CD14-positive monocyte (primary cell): ENCODE measurements around the gene FLAD1. TPM values are rescaled to one million over a fixed set of nuclear protein-coding genes. Genes with fewer than 3 reads are reported as not detected.

Experiments used
- DNase-seq, 3 donors: peaks; one replicate each; pipeline ENCODE4 v3.0.0-alpha.2; 2011 to 2022
- H2AFZ ChIP-seq: 2 replicates; pipeline ENCODE4 v1.6.0; 2012; ENCODE audit warnings: mild to moderate bottlenecking, low read depth, low read length, inconsistent platforms; ENCODE audit not compliant: insufficient read depth, poor library complexity, severe bottlenecking
- H3K27ac ChIP-seq, 2 donors: 1 replicate in 1 of 2; 2 replicates in 1 of 2; pipeline ENCODE4 v1.5.1; 2012 to 2013; ENCODE audit warnings: low read length in 2 of 2, control low read depth in 1 of 2, inconsistent platforms in 1 of 2, low read depth in 1 of 2, mild to moderate bottlenecking in 1 of 2
- H3K27me3 ChIP-seq, 2 donors: one replicate each; pipeline versions ENCODE4 v1.6.0 to v1.6.1; 2011 to 2013; ENCODE audit warnings: low read length in 2 of 2; ENCODE audit not compliant: control insufficient read depth in 2 of 2, insufficient read depth in 2 of 2
- H3K36me3 ChIP-seq, 2 donors: replicated peaks in 1 of 2; 1 replicate in 1 of 2; 2 replicates in 1 of 2; pipeline versions ENCODE4 v1.5.1 to v1.6.1; 2012 to 2013; ENCODE audit warnings: low read length in 2 of 2, control low read depth in 1 of 2, inconsistent platforms in 1 of 2, mild to moderate bottlenecking in 1 of 2; ENCODE audit not compliant: insufficient read depth in 2 of 2, control insufficient read depth in 1 of 2
- H3K4me1 ChIP-seq, 2 donors: 1 replicate in 1 of 2; 2 replicates in 1 of 2; pipeline versions ENCODE4 v1.5.1 to v1.6.1; 2012 to 2013; ENCODE audit warnings: low read length in 2 of 2, control low read depth in 1 of 2, inconsistent platforms in 1 of 2, mild to moderate bottlenecking in 1 of 2, moderate library complexity in 1 of 2; ENCODE audit not compliant: insufficient read depth in 2 of 2, control insufficient read depth in 1 of 2
- H3K4me2 ChIP-seq: replicated peaks from 2 replicates; pipeline ENCODE3; 2012; ENCODE audit warnings: low read length, moderate library complexity, mild to moderate bottlenecking; ENCODE audit not compliant: poor library complexity, severe bottlenecking; ENCODE audit errors: extremely low read depth
- H3K4me3 ChIP-seq, 3 experiments: fragments of 200-600 bp in 1 of 3; sonication (generic) in 1 of 3; replicated peaks in 1 of 3; 1 replicate in 2 of 3; 2 replicates in 1 of 3; pipeline ENCODE4 v1.5.1; 2011 to 2013; ENCODE audit warnings: low read length in 3 of 3, mild to moderate bottlenecking in 3 of 3, control low read depth in 2 of 3, low read depth in 2 of 3, inconsistent platforms in 1 of 3, moderate library complexity in 1 of 3
- H3K79me2 ChIP-seq: 2 replicates; pipeline ENCODE4 v1.6.0; 2012; ENCODE audit warnings: mild to moderate bottlenecking, control low read depth, inconsistent platforms, low read length, moderate library complexity; ENCODE audit not compliant: insufficient read depth
- H3K9ac ChIP-seq: 2 replicates; pipeline ENCODE4 v1.6.0; 2017; ENCODE audit warnings: low read length, mild to moderate bottlenecking; ENCODE audit not compliant: insufficient read depth, poor library complexity, severe bottlenecking
- H3K9me3 ChIP-seq, 2 donors: replicated peaks in 1 of 2; 1 replicate in 1 of 2; 2 replicates in 1 of 2; pipeline versions ENCODE4 v1.5.1 to v1.6.1; 2012 to 2013; ENCODE audit warnings: low read length in 2 of 2, control low read depth in 1 of 2; ENCODE audit not compliant: control insufficient read depth in 1 of 2, insufficient read depth in 1 of 2
- H4K20me1 ChIP-seq: 2 replicates; pipeline ENCODE4 v1.6.0; 2012; ENCODE audit warnings: mild to moderate bottlenecking, low read length, control low read depth, moderate library complexity; ENCODE audit not compliant: insufficient read depth
- H3K27ac Mint-ChIP-seq, 7 donors: one replicate each; pipeline ENCODE4 v1.8.0; 2020; ENCODE audit warnings: mild to moderate bottlenecking in 7 of 7, mixed read lengths in 7 of 7, moderate library complexity in 6 of 7, inconsistent platforms in 2 of 7
- H3K27me3 Mint-ChIP-seq, 3 donors: one replicate each; pipeline ENCODE4 v1.8.0; 2021 to 2022; ENCODE audit warnings: low read depth in 3 of 3, mild to moderate bottlenecking in 3 of 3, mixed read lengths in 3 of 3, moderate library complexity in 3 of 3, inconsistent platforms in 1 of 3
- H3K36me3 Mint-ChIP-seq, 2 donors: one replicate each; pipeline ENCODE4 v1.8.0; 2020; ENCODE audit warnings: mixed read lengths in 2 of 2, inconsistent platforms in 1 of 2, mild to moderate bottlenecking in 1 of 2
- H3K4me1 Mint-ChIP-seq: one replicate; pipeline ENCODE4 v1.8.0; 2020; ENCODE audit warnings: mild to moderate bottlenecking, mixed read lengths
- H3K4me3 Mint-ChIP-seq, 2 donors: one replicate each; pipeline ENCODE4 v1.8.0; 2020; ENCODE audit warnings: mild to moderate bottlenecking in 2 of 2, mixed read lengths in 2 of 2, moderate library complexity in 1 of 2
- H3K9me3 Mint-ChIP-seq, 7 donors: one replicate each; pipeline ENCODE4 v1.8.0; 2020 to 2022; ENCODE audit warnings: mixed read lengths in 7 of 7, mild to moderate bottlenecking in 6 of 7, moderate library complexity in 6 of 7, inconsistent platforms in 2 of 7
- WGBS: methylation state at CpG from one replicate; pipeline ENCODE4 v1.1.5; 2013; ENCODE audit warnings: missing lambda C conversion rate; ENCODE audit not compliant: insufficient coverage; 5-methylcytosine and 5-hydroxymethylcytosine counted together
- intact Hi-C, 2 donors: fragments of 100-400 bp; cut with micrococcal nuclease; formaldehyde crosslinking; loops; one replicate each; pipeline versions ENCODE4 v1.15.0 to v1.15.1; 2023
- polyA plus RNA-seq, 3 donors: library from polyadenylated mRNA; depleted of rRNA in 1 of 3; unstranded in 2 of 3; stranded (reverse) in 1 of 3; fragments of 300-500 nt in 2 of 3; fragments of >200 nt in 1 of 3; fragmentation: Illumina TruSeq in 2 of 3; gene quantifications; 1 replicate in 2 of 3; 2 replicates in 1 of 3; pipeline ENCODE4 v1.2.3, GENCODE V29; 2012 to 2021
- TF ChIP-seq, protein P1 (sequence below): fragments of 200-600 bp; IDR thresholded peaks from one replicate; pipeline ENCODE4 v1.8.0; 2022; ENCODE audit warnings: antibody characterized with exemption, mild to moderate bottlenecking

Gene FLAD1
- polyA plus RNA-seq, 3 donors: 31.5 to 41.6 (median 35.1) TPM

- DNase-seq: no peak
- Mint-ChIP-seq H3K36me3 (peaks cover 43 to 63% of the 10 kb centered on the region in 2 donors), H3K4me3 (peak overlapping the region in 1 of 2 donors; percentile 26), H3K27ac (peak overlapping the region; percentile 33 to 92 (median 70)), H3K4me1 (peaks cover 70% of the 10 kb centered on the region), H3K27me3 (peaks cover 0 to 3% (median 0%) of the 10 kb centered on the region in 3 donors), H3K9me3 (peaks cover 0 to 2% (median 0%) of the 10 kb centered on the region in 7 donors)
- TF ChIP-seq, protein P1, sequence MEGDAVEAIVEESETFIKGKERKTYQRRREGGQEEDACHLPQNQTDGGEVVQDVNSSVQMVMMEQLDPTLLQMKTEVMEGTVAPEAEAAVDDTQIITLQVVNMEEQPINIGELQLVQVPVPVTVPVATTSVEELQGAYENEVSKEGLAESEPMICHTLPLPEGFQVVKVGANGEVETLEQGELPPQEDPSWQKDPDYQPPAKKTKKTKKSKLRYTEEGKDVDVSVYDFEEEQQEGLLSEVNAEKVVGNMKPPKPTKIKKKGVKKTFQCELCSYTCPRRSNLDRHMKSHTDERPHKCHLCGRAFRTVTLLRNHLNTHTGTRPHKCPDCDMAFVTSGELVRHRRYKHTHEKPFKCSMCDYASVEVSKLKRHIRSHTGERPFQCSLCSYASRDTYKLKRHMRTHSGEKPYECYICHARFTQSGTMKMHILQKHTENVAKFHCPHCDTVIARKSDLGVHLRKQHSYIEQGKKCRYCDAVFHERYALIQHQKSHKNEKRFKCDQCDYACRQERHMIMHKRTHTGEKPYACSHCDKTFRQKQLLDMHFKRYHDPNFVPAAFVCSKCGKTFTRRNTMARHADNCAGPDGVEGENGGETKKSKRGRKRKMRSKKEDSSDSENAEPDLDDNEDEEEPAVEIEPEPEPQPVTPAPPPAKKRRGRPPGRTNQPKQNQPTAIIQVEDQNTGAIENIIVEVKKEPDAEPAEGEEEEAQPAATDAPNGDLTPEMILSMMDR: no peak
- peaks cover 65% of the 10 kb centered on the region for H3K79me2 ChIP-seq
- H3K9ac ChIP-seq: no peak overlapping the region
- H3K4me3 ChIP-seq: peak overlapping the region in 1 of 3 experiments; percentile 68
- intact Hi-C loops: loop anchor here (2.0 to 5.0 kb wide), 4 partner anchors 14 to 54 kb away; partner anchors contain the start of genes FLAD1 (in 1 of the 2), PYGO2 (in 1 of the 2) and ZBTB7B (in 1 of the 2)
- peak overlapping the region; percentile 2 to 56 for H3K27ac ChIP-seq
- no peak overlapping the region for H2AFZ ChIP-seq
- peaks cover 46 to 50% of the 10 kb centered on the region in 2 donors for H3K36me3 ChIP-seq
- H4K20me1 ChIP-seq: peaks cover 98% of the 10 kb centered on the region
- H3K9me3 ChIP-seq: no peaks in the 10 kb centered on the region
- no peaks in the 10 kb centered on the region for H3K27me3 ChIP-seq
- peaks cover 67 to 72% of the 10 kb centered on the region in 2 donors for H3K4me1 ChIP-seq
- WGBS: 46% methylated on average over 20 of the region's 26 CpGs
- peak overlapping the region; percentile 78 for H3K4me2 ChIP-seq
Measured at GRCh38 chr1:155016231-155016831, 33.2 kb downstream of the FLAD1 start.

DNA sequence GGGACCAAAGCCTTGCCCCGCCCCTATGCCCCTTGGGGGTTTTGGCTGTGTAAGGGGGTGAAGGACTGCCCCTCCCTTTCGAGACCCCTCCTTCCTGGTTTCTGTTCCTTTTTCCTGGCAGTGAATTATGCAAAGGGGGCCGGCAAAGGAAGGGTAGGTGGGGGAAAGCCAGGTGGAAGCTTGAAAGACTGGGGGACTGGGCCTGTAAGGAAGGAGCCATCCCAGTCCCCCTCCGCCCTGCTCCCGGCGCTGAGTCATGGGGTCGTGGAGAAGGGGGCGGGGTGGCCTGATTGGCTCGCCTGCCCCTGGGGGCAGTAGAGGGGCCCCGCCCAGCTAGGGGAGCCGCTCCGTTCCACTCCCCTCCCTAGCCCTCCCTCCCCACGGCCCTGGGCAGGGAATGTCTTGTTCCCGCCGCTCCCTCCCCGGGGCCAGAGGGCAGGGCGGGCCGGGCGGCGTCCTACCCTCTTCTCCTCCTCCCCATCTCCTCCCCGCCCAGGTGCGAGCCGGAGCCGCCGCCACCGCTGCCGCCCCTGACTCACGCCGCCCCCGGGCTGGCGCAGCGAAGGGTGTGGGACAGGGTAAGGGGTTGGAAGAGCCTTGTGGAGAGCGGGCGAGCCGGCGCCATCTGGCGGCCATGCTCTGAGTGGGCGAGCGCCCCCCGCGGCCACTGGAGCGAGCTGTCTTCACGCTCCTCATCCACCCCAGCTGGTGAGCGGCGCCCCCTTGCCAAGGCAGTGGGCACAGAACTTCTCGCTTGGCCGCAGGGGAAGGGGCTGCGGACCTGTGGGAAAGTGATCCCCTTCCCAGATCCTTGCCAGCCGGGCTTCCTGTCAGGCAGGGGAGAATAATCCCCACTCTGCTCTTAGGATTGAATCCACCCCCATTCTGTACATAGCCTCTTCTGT lies 34.1 kb downstream of the FLAD1 start:
- Histone ChIP-seq H3K27ac (peak overlapping the region; percentile 53 to 56), H3K27me3 (no peaks in the 10 kb centered on the region), H3K79me2 (peaks cover 55% of the 10 kb centered on the region), H4K20me1 (peaks cover 94% of the 10 kb centered on the region), H3K4me1 (peaks cover 60 to 66% of the 10 kb centered on the region in 2 donors), H3K4me2 (peak overlapping the region; percentile 78), H3K4me3 (peak overlapping the region; percentile 2 to 68 (median 23)), H3K9ac (peak overlapping the region; percentile 43), H3K9me3 (no peaks in the 10 kb centered on the region), H3K36me3 (peaks cover 46 to 48% of the 10 kb centered on the region in 2 donors), H2AFZ (no peak overlapping the region)
- Mint-ChIP-seq H3K36me3 (peaks cover 43 to 64% of the 10 kb centered on the region in 2 donors), H3K27ac (peak overlapping the region; percentile 18 to 87 (median 60)), H3K9me3 (peaks cover 0 to 2% (median 0%) of the 10 kb centered on the region in 7 donors), H3K4me3 (peak overlapping the region; percentile 59 to 61), H3K4me1 (peaks cover 68% of the 10 kb centered on the region), H3K27me3 (peaks cover 0 to 5% (median 2%) of the 10 kb centered on the region in 3 donors)
- TF ChIP-seq, protein P1: peak; percentile 100
- 0% methylated on average over 32 of the region's 49 CpGs for WGBS
- DNase-seq: peak; percentile 82 to 89 (median 87)
- intact Hi-C loops: loop anchor here (2.0 to 5.0 kb wide), 4 partner anchors 14 to 55 kb away; partner anchors contain the start of genes FLAD1 (in 1 of the 2), PYGO2 (in 1 of the 2) and ZBTB7B (in 1 of the 2)
